ENCODE results near the gene TTF1. TPM values are rescaled to one million over a fixed set of nuclear protein-coding genes. Genes with fewer than 3 reads are reported as not detected.

TTF1 gene
- polyA plus RNA-seq, 1 of the 3 experiments (the other 2 are of a cell fraction) = 11.9 TPM

- no peaks in the 10 kb centered on the region for H4K20me1 ChIP-seq (ENCODE audit: insufficient read depth)
- POLR2A ChIA-PET = no interaction called here
Measured at GRCh38 chr9:132365986-132366385, 40.7 kb downstream of the TTF1 start.

More at GRCh38 chr9:132365986-132366385, 40.7 kb downstream of the TTF1 start:
- Histone ChIP-seq H3K27me3 (ENCODE audit: insufficient read depth) (no peaks in the 10 kb centered on the region), H3K9ac (no peak overlapping the region), H3F3A (replicated peaks; ENCODE audit: insufficient read depth) (peaks cover 8% of the 10 kb centered on the region), H3K9me2 (no peaks in the 10 kb centered on the region), H3K27ac (ENCODE audit: low read depth in 2 of 2, low read length in 1 of 2) (no peak overlapping the region), H3K9me3 (no peaks in the 10 kb centered on the region), H3K4me1 (ENCODE audit: control insufficient read depth in 1 of 2, insufficient read depth in 2 of 2, low read depth in 1 of 2, low read length in 1 of 2) (no peaks in the 10 kb centered on the region; a peak in 1 of 4 replicates), H3K4me3 (ENCODE audit: low read depth in 2 of 2, low read length in 1 of 2) (no peak overlapping the region), H3K79me2 (ENCODE audit: insufficient read depth) (no peaks in the 10 kb centered on the region), H2AFZ (ENCODE audit: low read depth) (peak overlapping the region; percentile 21; the same call in 1 of the 2 replicates), H3K4me2 (no peak overlapping the region), H3K36me3 (replicated peaks in 1 of 2; ENCODE audit: control insufficient read depth in 1 of 2, insufficient read depth in 2 of 2, low read length in 1 of 2) (no peaks in the 10 kb centered on the region)
- 59% methylated on average over 3 of the region's 3 CpGs for WGBS (ENCODE audit: low lambda C conversion rate)
- TF ChIP-seq FOSL2 (IDR thresholded peaks at IDR 0.05; ENCODE audit: borderline replicate concordance, low read depth) (no peak), ZBTB33 (IDR thresholded peaks at IDR 0.05; ENCODE audit: borderline replicate concordance, low read depth) (no peak), GATA2 (CRISPR knock-in tag; IDR thresholded peaks at IDR 0.05) (no peak), TAF1 (IDR thresholded peaks at IDR 0.05; ENCODE audit: borderline replicate concordance, low read depth, low read length) (no peak), PBX3 (IDR thresholded peaks at IDR 0.05) (no peak), RXRA (IDR thresholded peaks at IDR 0.05; ENCODE audit: borderline replicate concordance, low read depth) (no peak), CHD2 (IDR thresholded peaks at IDR 0.05; ENCODE audit: low read length, partially characterized antibody) (no peak), TCF12 (IDR thresholded peaks at IDR 0.05) (no peak), IRF3 (IDR thresholded peaks at IDR 0.05; ENCODE audit: low read depth, low read length) (no peak), USF1 (IDR thresholded peaks at IDR 0.05; ENCODE audit: borderline replicate concordance, low read depth) (no peak), SIN3A (IDR thresholded peaks at IDR 0.05; ENCODE audit: borderline replicate concordance, low read depth, low read length) (no peak), MXI1 (IDR thresholded peaks at IDR 0.05; ENCODE audit: low read depth, low read length) (no peak)
- DNase-seq = no peak
- CTCF ChIA-PET = interaction anchor here (0.6 kb wide), 1 partner anchor 181 kb away, joined by 3 read pairs; no protein-coding TSS in a partner anchor

All from SK-N-SH (cell line).